ENCODE data around the gene FER.

FER gene

GRCh38 chr5:109196087-109196822 lies 448.6 kb downstream of the FER start:
- DNase-seq, result no peak

- no peak for DNase-seq
Observed at GRCh38 chr5:109196823-109197160, 449.1 kb downstream of the FER start.

- DNase-seq, result no peak
Observed at GRCh38 chr5:109199289-109199688, 451.6 kb downstream of the FER start.

- no peak for DNase-seq
Observed at GRCh38 chr5:109199799-109200620, 452.3 kb downstream of the FER start.

- no peak for DNase-seq
Observed at GRCh38 chr5:109215040-109215439, 467.3 kb downstream of the FER start.

- DNase-seq, result no peak
Observed at GRCh38 chr5:109218818-109219217, 471.1 kb downstream of the FER start.

GRCh38 chr5:109223531-109223930 lies 475.8 kb downstream of the FER start:
- DNase-seq, result no peak

- no peak for DNase-seq
Observed at GRCh38 chr5:109224276-109224882, 476.7 kb downstream of the FER start.

GRCh38 chr5:109225716-109226625 lies 478.3 kb downstream of the FER start:
- DNase-seq, result no peak

- DNase-seq, result no peak
Observed at GRCh38 chr5:109230369-109230768, 482.7 kb downstream of the FER start.

GRCh38 chr5:109231331-109231730 lies 483.6 kb downstream of the FER start:
- DNase-seq, result no peak

- DNase-seq, result no peak
Observed at GRCh38 chr5:109234381-109234780, 486.7 kb downstream of the FER start.

- no peak for DNase-seq
Observed at GRCh38 chr5:109239456-109239855, 491.8 kb downstream of the FER start.

- DNase-seq, result no peak
Observed at GRCh38 chr5:109242518-109242917, 494.8 kb downstream of the FER start.

GRCh38 chr5:109246395-109246794 lies 498.7 kb downstream of the FER start:
- DNase-seq, result no peak
